Measurements from ENCODE around the gene C1QTNF1.
"Not testable (repeated sequence)": the region's sequence is repeated elsewhere in the genome, so short reads cannot be mapped to it uniquely, and the experiment has no call there.

C1QTNF1 gene

GRCh38 chr17:79023180-79023705 lies 726 bp upstream of the C1QTNF1 start:
- no peak for DNase-seq (ENCODE audit: low read depth in 2 of 2)

- DNase-seq (ENCODE audit: low read depth in 2 of 2), result no peak
These were observed 1.1 kb downstream of the C1QTNF1 start for GRCh38 chr17:79024901-79025737.

GRCh38 chr17:79026376-79027273 lies 2.7 kb downstream of the C1QTNF1 start:
- no peak for DNase-seq (ENCODE audit: low read depth in 2 of 2)

- DNase-seq (ENCODE audit: low read depth in 2 of 2), result no peak
These were observed 3.4 kb downstream of the C1QTNF1 start for GRCh38 chr17:79027274-79027924.

- DNase-seq (ENCODE audit: low read depth in 2 of 2), result no peak
These were observed 4.0 kb downstream of the C1QTNF1 start for GRCh38 chr17:79027925-79028491.

- DNase-seq (ENCODE audit: low read depth in 2 of 2), result no peak
These were observed 4.7 kb downstream of the C1QTNF1 start for GRCh38 chr17:79028496-79029326.

GRCh38 chr17:79029327-79030009 lies 5.5 kb downstream of the C1QTNF1 start:
- DNase-seq (ENCODE audit: low read depth in 2 of 2), result no peak

GRCh38 chr17:79030636-79031035 lies 6.7 kb downstream of the C1QTNF1 start:
- not testable (repeated sequence) for DNase-seq (ENCODE audit: low read depth in 2 of 2)

- DNase-seq (ENCODE audit: low read depth in 2 of 2), result no peak
These were observed 8.3 kb downstream of the C1QTNF1 start for GRCh38 chr17:79031996-79032875.

- no peak for DNase-seq (ENCODE audit: low read depth in 2 of 2)
These were observed 9.2 kb downstream of the C1QTNF1 start for GRCh38 chr17:79033046-79033616.

GRCh38 chr17:79033741-79034501 lies 10.0 kb downstream of the C1QTNF1 start:
- DNase-seq (ENCODE audit: low read depth in 2 of 2), result no peak

- no peak for DNase-seq (ENCODE audit: low read depth in 2 of 2)
These were observed 11.0 kb downstream of the C1QTNF1 start for GRCh38 chr17:79034931-79035485.

- DNase-seq (ENCODE audit: low read depth in 2 of 2), result no peak
These were observed 11.7 kb downstream of the C1QTNF1 start for GRCh38 chr17:79035686-79036085.

- no peak for DNase-seq (ENCODE audit: low read depth in 2 of 2)
These were observed 12.2 kb downstream of the C1QTNF1 start for GRCh38 chr17:79036181-79036580.

GRCh38 chr17:79036596-79036995 lies 12.6 kb downstream of the C1QTNF1 start:
- no peak for DNase-seq (ENCODE audit: low read depth in 2 of 2)

GRCh38 chr17:79038545-79039135 lies 14.7 kb downstream of the C1QTNF1 start:
- no peak for DNase-seq (ENCODE audit: low read depth in 2 of 2)

GRCh38 chr17:79039171-79039570 lies 15.2 kb downstream of the C1QTNF1 start:
- DNase-seq (ENCODE audit: low read depth in 2 of 2), result no peak
